C4-2B (cell line): ENCODE data around the gene CYB5R2.

ENCODE experiments used
- ZFX ChIP-seq: fragments of 450-650 bp; IDR thresholded peaks from 2 replicates; pipeline ENCODE4 v1.6.1; 2017
- TF ChIP-seq, protein P1 (sequence below): fragments of 450-650 bp; conservative IDR thresholded peaks from 2 replicates; pipeline ENCODE4 v1.5.1; 2017; ENCODE audit warnings: mild to moderate bottlenecking

DNA sequence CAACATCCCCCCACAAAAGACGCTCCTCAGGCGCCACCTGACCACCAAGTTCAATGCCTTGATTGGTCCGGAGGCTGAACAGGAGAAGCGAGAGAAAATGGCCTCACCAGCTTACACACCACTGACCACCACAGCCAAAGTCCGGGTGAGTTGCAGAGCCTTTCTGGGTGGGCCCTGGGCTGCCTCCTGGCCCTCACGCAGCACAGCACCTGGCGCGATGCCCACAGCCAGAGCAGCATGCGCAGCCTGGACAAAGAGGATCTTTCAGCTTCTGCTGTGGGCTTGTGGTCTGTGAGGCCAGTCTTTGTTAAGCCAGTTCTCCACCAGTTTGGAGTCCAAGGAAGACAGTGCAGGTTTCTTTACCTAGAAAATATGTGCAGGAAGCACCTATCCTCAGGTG lies 21.6 kb downstream of the CYB5R2 start:
- TF ChIP-seq, protein P1, sequence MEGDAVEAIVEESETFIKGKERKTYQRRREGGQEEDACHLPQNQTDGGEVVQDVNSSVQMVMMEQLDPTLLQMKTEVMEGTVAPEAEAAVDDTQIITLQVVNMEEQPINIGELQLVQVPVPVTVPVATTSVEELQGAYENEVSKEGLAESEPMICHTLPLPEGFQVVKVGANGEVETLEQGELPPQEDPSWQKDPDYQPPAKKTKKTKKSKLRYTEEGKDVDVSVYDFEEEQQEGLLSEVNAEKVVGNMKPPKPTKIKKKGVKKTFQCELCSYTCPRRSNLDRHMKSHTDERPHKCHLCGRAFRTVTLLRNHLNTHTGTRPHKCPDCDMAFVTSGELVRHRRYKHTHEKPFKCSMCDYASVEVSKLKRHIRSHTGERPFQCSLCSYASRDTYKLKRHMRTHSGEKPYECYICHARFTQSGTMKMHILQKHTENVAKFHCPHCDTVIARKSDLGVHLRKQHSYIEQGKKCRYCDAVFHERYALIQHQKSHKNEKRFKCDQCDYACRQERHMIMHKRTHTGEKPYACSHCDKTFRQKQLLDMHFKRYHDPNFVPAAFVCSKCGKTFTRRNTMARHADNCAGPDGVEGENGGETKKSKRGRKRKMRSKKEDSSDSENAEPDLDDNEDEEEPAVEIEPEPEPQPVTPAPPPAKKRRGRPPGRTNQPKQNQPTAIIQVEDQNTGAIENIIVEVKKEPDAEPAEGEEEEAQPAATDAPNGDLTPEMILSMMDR, result no peak
- no peak for TF ChIP-seq ZFX
